ENCODE results near the gene SLC39A10.

DNA sequence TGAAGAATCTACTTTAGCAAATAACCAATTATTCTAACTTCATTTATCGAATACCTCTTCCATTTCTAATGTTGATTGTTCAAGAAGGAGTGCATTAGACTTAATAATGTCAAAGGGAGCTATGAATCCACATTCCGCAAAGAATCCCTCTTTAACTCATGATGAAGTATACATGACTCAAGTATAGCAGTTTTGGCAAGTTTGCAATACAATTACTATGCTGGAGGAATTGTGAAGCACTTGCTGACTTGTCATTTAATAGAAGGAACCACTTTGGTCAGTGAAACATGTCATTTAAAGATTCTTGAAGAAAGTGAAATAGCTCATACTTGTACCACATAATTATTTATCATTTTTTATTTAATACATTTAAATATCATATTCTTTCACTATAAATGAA is 125.1 kb downstream of the SLC39A10 start:
- TF ChIP-seq POLR2A (IDR thresholded peaks at IDR 0.05) = no peak
- TF ChIP-seq, protein P1, sequence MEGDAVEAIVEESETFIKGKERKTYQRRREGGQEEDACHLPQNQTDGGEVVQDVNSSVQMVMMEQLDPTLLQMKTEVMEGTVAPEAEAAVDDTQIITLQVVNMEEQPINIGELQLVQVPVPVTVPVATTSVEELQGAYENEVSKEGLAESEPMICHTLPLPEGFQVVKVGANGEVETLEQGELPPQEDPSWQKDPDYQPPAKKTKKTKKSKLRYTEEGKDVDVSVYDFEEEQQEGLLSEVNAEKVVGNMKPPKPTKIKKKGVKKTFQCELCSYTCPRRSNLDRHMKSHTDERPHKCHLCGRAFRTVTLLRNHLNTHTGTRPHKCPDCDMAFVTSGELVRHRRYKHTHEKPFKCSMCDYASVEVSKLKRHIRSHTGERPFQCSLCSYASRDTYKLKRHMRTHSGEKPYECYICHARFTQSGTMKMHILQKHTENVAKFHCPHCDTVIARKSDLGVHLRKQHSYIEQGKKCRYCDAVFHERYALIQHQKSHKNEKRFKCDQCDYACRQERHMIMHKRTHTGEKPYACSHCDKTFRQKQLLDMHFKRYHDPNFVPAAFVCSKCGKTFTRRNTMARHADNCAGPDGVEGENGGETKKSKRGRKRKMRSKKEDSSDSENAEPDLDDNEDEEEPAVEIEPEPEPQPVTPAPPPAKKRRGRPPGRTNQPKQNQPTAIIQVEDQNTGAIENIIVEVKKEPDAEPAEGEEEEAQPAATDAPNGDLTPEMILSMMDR (IDR thresholded peaks at IDR 0.05) = no peak
